Tibial nerve (tissue), 4 donors: Measurements from ENCODE around the gene C9orf50. TPM values are rescaled to one million over a fixed set of nuclear protein-coding genes. Genes with fewer than 3 reads are reported as not detected.

Source experiments
- DNase-seq, 2 donors: peaks; one replicate each; pipeline ENCODE4 v3.0.0-alpha.2; 2019; ENCODE audit warnings: low spot score in 2 of 2
- H3K27ac ChIP-seq, 4 donors: fragments of 200-600 bp; sonication (generic) in 3 of 4; one replicate each; pipeline ENCODE4 v1.5.1; 2017 to 2019; ENCODE audit warnings: mild to moderate bottlenecking in 1 of 4
- H3K27me3 ChIP-seq, 2 donors: fragments of 200-600 bp; sonication (generic) in 1 of 2; one replicate each; pipeline versions ENCODE4 v1.5.1 to v1.6.0; 2017 to 2019
- H3K36me3 ChIP-seq, 3 donors: fragments of 200-600 bp; sonication (generic); one replicate each; pipeline ENCODE4 v1.5.1; 2018 to 2019
- H3K4me1 ChIP-seq, 4 donors: fragments of 200-600 bp; sonication (generic) in 3 of 4; one replicate each; pipeline ENCODE4 v1.5.1; 2017 to 2019
- H3K4me3 ChIP-seq, 4 donors: fragments of 200-600 bp; sonication (generic) in 3 of 4; one replicate each; pipeline ENCODE4 v1.5.1; 2017 to 2019; ENCODE audit warnings: mild to moderate bottlenecking in 1 of 4, moderate library complexity in 1 of 4
- H3K9me3 ChIP-seq, 4 donors: fragments of 200-600 bp; sonication (generic) in 3 of 4; one replicate each; pipeline ENCODE4 v1.5.1; 2017 to 2019
- CTCF ChIP-seq, 5 experiments: fragments of 200-600 bp in 3 of 5; fragments of 450-650 bp in 2 of 5; sonication (generic) in 3 of 5; IDR thresholded peaks; one replicate each; pipeline ENCODE4 v1.5.1; 2016 to 2019; ENCODE audit warnings: antibody characterized with exemption in 5 of 5, mild to moderate bottlenecking in 3 of 5, moderate library complexity in 2 of 5
- EP300 ChIP-seq, 2 donors: sonication (generic); formaldehyde crosslinking; IDR thresholded peaks; one replicate each; pipeline ENCODE4 v1.6.1; 2017; ENCODE audit warnings: antibody characterized with exemption in 2 of 2, mild to moderate bottlenecking in 1 of 2
- POLR2A ChIP-seq, 2 donors: fragments of 450-650 bp; IDR thresholded peaks; one replicate each; pipeline ENCODE4 v1.6.1; 2017; ENCODE audit warnings: antibody characterized with exemption in 2 of 2, mild to moderate bottlenecking in 2 of 2, moderate library complexity in 2 of 2
- WGBS, 2 donors: methylation state at CpG; one replicate each; pipeline ENCODE4 v1.1.5; 2018; 5-methylcytosine and 5-hydroxymethylcytosine counted together
- total RNA-seq, 4 donors: library from RNA; depleted of rRNA; stranded (reverse); fragments of >200 nt; gene quantifications; one replicate each; pipeline ENCODE4 v1.1.0, GENCODE V29; 2016

The C9orf50 gene
- total RNA-seq, 4 donors from 2014 or later = 0.90 to 1.7 (median 1.3) TPM

DNA sequence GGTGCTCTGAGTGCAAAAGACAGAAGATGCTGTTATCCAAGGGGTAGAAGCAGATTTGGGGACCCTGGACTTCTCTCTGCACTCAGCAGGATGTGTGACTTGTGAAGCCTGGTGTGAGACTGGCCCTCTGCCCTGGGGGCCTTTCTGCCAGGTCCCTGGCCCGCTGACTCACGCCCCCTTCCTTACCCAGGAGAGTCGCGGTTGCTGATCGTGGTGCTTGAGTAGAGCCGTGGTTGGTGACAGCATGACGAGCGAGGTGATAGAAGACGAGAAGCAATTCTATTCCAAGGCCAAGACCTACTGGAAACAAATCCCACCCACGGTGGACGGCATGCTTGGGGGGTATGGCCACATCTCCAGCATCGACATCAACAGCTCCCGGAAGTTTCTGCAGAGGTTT, 11.6 kb upstream of the C9orf50 start:
- Histone ChIP-seq H3K27me3 (no peaks in the 10 kb centered on the region), H3K4me1 (peaks cover 0 to 52% (median 23%) of the 10 kb centered on the region in 4 donors), H3K36me3 (peaks cover 0 to 51% (median 14%) of the 10 kb centered on the region in 3 donors), H3K9me3 (no peaks in the 10 kb centered on the region), H3K27ac (peak overlapping the region in 1 of 4 donors; percentile 91), H3K4me3 (no peak overlapping the region)
- 58 to 76% methylated on average over 13 of the region's 13 CpGs for WGBS, 2 donors
- DNase-seq = no peak
- TF ChIP-seq POLR2A (IDR thresholded peaks at IDR 0.05) = no peak
- TF ChIP-seq EP300 (IDR thresholded peaks at IDR 0.05) = no peak
- TF ChIP-seq CTCF (IDR thresholded peaks at IDR 0.05) = no peak

DNA sequence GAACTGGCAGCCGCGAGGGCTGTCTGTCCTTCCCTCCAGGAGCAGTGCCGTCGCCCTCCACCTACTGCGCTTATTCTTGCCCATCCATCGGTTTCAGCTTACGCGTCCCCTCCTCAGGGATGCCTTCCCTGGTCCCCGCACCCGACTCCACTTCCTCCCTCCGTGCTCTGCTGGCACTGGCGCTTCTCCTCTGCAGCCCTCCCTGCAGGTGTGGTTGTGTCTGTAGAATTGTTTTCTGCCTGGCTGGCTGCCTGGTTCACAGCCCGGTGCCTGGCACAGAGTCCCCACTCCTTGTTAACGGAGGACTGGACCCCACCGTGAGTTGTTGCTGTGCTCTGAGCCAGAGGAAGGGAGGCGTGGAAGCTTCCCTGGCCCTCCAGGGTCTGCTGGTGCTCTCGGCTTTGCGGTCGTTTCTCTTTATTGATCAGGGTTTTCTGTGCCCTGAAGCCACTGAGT, 10.8 kb upstream of the C9orf50 start:
- TF ChIP-seq EP300 (IDR thresholded peaks at IDR 0.05) = no peak
- TF ChIP-seq POLR2A (IDR thresholded peaks at IDR 0.05) = no peak
- TF ChIP-seq CTCF (IDR thresholded peaks at IDR 0.05) = no peak
- peaks cover 0 to 57% (median 29%) of the 10 kb centered on the region in 4 donors for H3K4me1 ChIP-seq
- H3K27me3 ChIP-seq = no peaks in the 10 kb centered on the region
- 77 to 79% methylated on average over 18 of the region's 19 CpGs for WGBS, 2 donors
- H3K27ac ChIP-seq = peak overlapping the region in 2 of 4 donors; percentile 29 to 91
- H3K9me3 ChIP-seq = no peaks in the 10 kb centered on the region
- DNase-seq = no peak
- no peak overlapping the region for H3K4me3 ChIP-seq
- peaks cover 0 to 44% (median 12%) of the 10 kb centered on the region in 3 donors for H3K36me3 ChIP-seq

DNA sequence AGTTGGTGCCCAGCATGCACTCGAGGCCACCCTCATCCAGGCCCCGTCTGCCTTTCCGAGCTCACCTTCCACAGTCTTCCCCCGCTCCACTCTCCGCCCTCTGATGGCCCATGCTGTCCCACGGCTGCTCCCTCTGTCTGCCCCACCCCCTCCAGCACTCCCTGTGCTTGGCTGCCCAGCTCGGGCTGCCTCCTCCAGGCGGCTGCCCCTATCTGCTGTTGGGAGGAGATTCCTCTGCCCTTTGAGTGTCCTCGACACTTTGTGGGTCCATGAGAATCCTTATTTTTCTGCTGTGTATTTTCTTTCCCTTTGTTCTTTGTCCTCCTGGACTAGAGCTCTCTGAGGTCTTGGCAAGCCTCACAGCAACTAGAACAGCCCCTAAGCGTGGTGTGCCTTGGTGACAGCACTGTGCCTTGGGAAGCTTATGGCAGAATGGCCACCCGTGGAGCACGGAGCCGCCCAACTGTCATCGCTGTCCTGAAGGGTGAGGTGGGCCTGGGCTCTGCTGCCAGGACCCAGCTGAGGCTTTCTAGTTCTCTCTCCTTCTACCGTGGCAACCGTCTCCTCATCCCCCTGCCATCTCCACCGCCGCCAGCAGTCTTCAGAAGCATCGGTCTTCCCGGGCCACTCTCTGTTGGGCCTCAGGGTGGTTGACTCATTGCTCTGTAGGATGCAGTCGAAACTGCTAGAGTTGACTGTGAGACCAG, 10.2 kb upstream of the C9orf50 start:
- Histone ChIP-seq H3K9me3 (no peaks in the 10 kb centered on the region), H3K4me3 (no peak overlapping the region), H3K36me3 (peaks cover 0 to 38% (median 12%) of the 10 kb centered on the region in 3 donors), H3K4me1 (peaks cover 0 to 58% (median 31%) of the 10 kb centered on the region in 4 donors), H3K27ac (peak overlapping the region in 2 of 4 donors; percentile 29 to 91), H3K27me3 (no peaks in the 10 kb centered on the region)
- TF ChIP-seq POLR2A (IDR thresholded peaks at IDR 0.05) (no peak), CTCF (IDR thresholded peaks at IDR 0.05) (no peak), EP300 (IDR thresholded peaks at IDR 0.05) (no peak)
- no peak for DNase-seq
- WGBS, 2 donors = 63 to 66% methylated on average over 21 of the region's 21 CpGs

DNA sequence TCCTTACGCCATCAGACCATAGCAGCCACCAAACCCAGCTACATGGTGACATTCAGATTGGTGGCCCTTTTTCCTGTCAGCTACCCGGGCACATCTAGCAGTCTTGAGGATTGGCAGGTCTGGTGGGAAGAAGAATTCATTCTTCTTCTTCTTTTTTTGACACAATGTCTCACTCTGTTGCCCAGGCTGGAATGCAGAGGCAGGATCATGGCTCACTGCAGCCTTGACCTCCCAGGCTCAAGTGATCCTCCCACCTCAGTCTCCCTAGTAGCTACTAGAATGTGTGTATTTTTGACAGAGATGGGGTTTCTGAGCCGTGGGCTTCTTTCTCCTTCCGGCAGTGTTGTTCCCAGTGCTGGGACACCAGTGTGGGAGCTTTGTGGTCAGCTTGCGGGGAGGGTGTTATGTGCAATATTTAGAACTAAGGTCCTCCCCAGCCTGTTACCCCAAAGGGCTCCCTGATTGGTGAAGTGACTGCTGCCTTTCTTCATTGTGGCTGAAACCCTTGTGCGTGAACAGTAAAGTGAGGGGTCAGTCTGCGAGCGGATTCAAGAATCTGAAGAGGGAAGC, 8.4 kb upstream of the C9orf50 start:
- no peak for TF ChIP-seq POLR2A (IDR thresholded peaks at IDR 0.05)
- TF ChIP-seq EP300 (IDR thresholded peaks at IDR 0.05) = no peak
- TF ChIP-seq CTCF (IDR thresholded peaks at IDR 0.05) = no peak
- Histone ChIP-seq H3K27ac (peak overlapping the region in 3 of 4 donors; percentile 37 to 91 (median 73)), H3K4me1 (peaks cover 0 to 70% (median 34%) of the 10 kb centered on the region in 4 donors), H3K9me3 (no peaks in the 10 kb centered on the region), H3K27me3 (no peaks in the 10 kb centered on the region), H3K36me3 (peaks cover 0 to 20% (median 0%) of the 10 kb centered on the region in 3 donors), H3K4me3 (no peak overlapping the region)
- WGBS, 2 donors = 62 to 79% methylated on average over 8 of the region's 8 CpGs
- DNase-seq = no peak

DNA sequence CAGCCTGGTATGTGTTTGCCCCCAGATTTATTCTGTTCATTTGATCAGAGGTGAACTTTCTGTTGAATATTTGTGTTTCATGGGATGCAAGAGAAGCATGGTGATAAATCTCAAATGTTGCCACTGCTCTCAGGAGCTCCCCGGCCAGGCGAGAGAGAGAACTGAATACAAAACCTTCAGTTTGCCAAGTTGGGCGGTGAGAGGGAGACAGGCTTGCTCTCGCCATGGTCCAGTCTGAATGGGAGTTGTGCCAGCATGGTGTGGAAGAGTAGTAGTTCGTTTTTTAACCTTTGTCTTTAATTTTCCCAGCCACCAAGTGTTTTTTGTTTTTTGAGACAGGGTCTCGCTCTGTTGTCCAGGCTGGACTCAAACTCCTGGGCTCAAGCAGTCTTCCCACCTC, 7.8 kb upstream of the C9orf50 start:
- peak overlapping the region in 3 of 4 donors; percentile 37 to 91 (median 72) for H3K27ac ChIP-seq
- H3K4me3 ChIP-seq = no peak overlapping the region
- H3K4me1 ChIP-seq = peaks cover 0 to 75% (median 34%) of the 10 kb centered on the region in 4 donors

More for the DNA sequence above, 7.8 kb upstream of the C9orf50 start:
- TF ChIP-seq POLR2A (IDR thresholded peaks at IDR 0.05) = no peak
- no peak for TF ChIP-seq EP300 (IDR thresholded peaks at IDR 0.05)
- no peak for TF ChIP-seq CTCF (IDR thresholded peaks at IDR 0.05)
- WGBS, 2 donors = 59% methylated on average over 6 of the region's 6 CpGs
- no peaks in the 10 kb centered on the region for H3K27me3 ChIP-seq
- H3K36me3 ChIP-seq = peaks cover 0 to 14% (median 0%) of the 10 kb centered on the region in 3 donors
- DNase-seq = no peak
- no peaks in the 10 kb centered on the region for H3K9me3 ChIP-seq
